ENCODE data around the gene SPTLC3. TPM values are rescaled to one million over a fixed set of nuclear protein-coding genes. Genes with fewer than 3 reads are reported as not detected.

SPTLC3 gene
- total and polyA plus RNA-seq, 2 of the 13 experiments (the other 11 are each of a cell fraction or from before 2014, with no cell fraction given): 20.5 to 95.6 TPM

- no peak for ATAC-seq
- H3K27ac ChIP-seq (ENCODE audit: extremely low read length, insufficient read depth, low read length): no peak overlapping the region
- in situ Hi-C loops (cut with HindIII; ENCODE audit: extremely low pct_ligation_motif_present, low pct_unique_long_range_greater_than_20kb) (no loop called here), intact Hi-C loops (cut with micrococcal nuclease; ENCODE audit: unreplicated experiment) (no loop called here)
- no peak overlapping the region for H3K4me2 ChIP-seq (ENCODE audit: low read depth, low read length)
- no peaks in the 10 kb centered on the region for H3K9me3 ChIP-seq (ENCODE audit: low read length)
- H3K9ac ChIP-seq (ENCODE audit: insufficient read depth, low read depth, low read length): no peak overlapping the region
- no peaks in the 10 kb centered on the region for H3K27me3 ChIP-seq (ENCODE audit: control insufficient read depth in 1 of 2, insufficient read depth in 2 of 2, low read length in 2 of 2)
- no peak for TF ChIP-seq ETS1 (CRISPR knock-in tag; IDR thresholded peaks at IDR 0.05)
- TF ChIP-seq SNAI1 (CRISPR knock-in tag; IDR thresholded peaks at IDR 0.05; ENCODE audit: borderline replicate concordance): no peak
- no peak for TF ChIP-seq ZNF644 (CRISPR knock-in tag; IDR thresholded peaks at IDR 0.05; ENCODE audit: low read depth)
- no peak for TF ChIP-seq FOSL1 (CRISPR knock-in tag; IDR thresholded peaks at IDR 0.05; ENCODE audit: borderline replicate concordance)
- no peak for TF ChIP-seq ZNF576 (CRISPR knock-in tag; IDR thresholded peaks at IDR 0.05)
- TF ChIP-seq ZNF766 (CRISPR knock-in tag; IDR thresholded peaks at IDR 0.05; ENCODE audit: borderline replicate concordance): no peak
- TF ChIP-seq TBP (CRISPR knock-in tag; IDR thresholded peaks at IDR 0.05): no peak
- TF ChIP-seq RELA (CRISPR knock-in tag; IDR thresholded peaks at IDR 0.05): no peak
- no peak for TF ChIP-seq YEATS2 (CRISPR knock-in tag; IDR thresholded peaks at IDR 0.05; ENCODE audit: borderline replicate concordance)
- TF ChIP-seq DR1 (CRISPR knock-in tag; IDR thresholded peaks at IDR 0.05): no peak
- TF ChIP-seq ZNF124 (CRISPR knock-in tag; IDR thresholded peaks at IDR 0.05): no peak
- no peak for TF ChIP-seq SRY (CRISPR knock-in tag; IDR thresholded peaks at IDR 0.05)
- no peak for TF ChIP-seq ZNF331 (CRISPR knock-in tag; IDR thresholded peaks at IDR 0.05)
- no peak for TF ChIP-seq YEATS4 (CRISPR knock-in tag; IDR thresholded peaks at IDR 0.05; ENCODE audit: borderline replicate concordance)
- TF ChIP-seq LCORL (IDR thresholded peaks at IDR 0.05): no peak
- TF ChIP-seq LCORL (CRISPR knock-in tag; IDR thresholded peaks at IDR 0.05): no peak
- no peak for TF ChIP-seq ZNF570 (CRISPR knock-in tag; IDR thresholded peaks at IDR 0.05; ENCODE audit: borderline replicate concordance)
- no peak for TF ChIP-seq ZNF329 (CRISPR knock-in tag; IDR thresholded peaks at IDR 0.05; ENCODE audit: low read depth)
- TF ChIP-seq ZNF609 (CRISPR knock-in tag; IDR thresholded peaks at IDR 0.05; ENCODE audit: borderline replicate concordance): no peak
- TF ChIP-seq RBFOX2 (IDR thresholded peaks at IDR 0.05; ENCODE audit: low read depth, low read length): no peak
- H3K79me2 ChIP-seq (ENCODE audit: insufficient read depth, low read length): no peaks in the 10 kb centered on the region
- no peak for FAIRE-seq
- POLR2A ChIA-PET: no interaction called here
- no peaks in the 10 kb centered on the region for H4K20me1 ChIP-seq (ENCODE audit: insufficient read depth, low read length)
- BruUV-seq (replicated peaks): no TSS peak
- H3K4me3 ChIP-seq (replicated peaks in 1 of 3; ENCODE audit: insufficient read depth in 1 of 3, low read depth in 2 of 3, low read length in 3 of 3): no peak overlapping the region
- CTCF ChIA-PET (ENCODE audit: low intra/inter-chr PET ratio, low total read pairs): no interaction called here
- H3K36me3 ChIP-seq (replicated peaks in 1 of 2; ENCODE audit: control insufficient read depth in 1 of 2, insufficient read depth in 2 of 2, low read length in 2 of 2): peaks cover 4 to 21% of the 10 kb centered on the region in 2 experiments; a peak in 4 of 5 replicates
- DNase-seq (ENCODE audit: low spot score): no peak
- peaks cover 36% of the 10 kb centered on the region for H3K4me1 ChIP-seq (ENCODE audit: insufficient read depth, low read length)
- H2AFZ ChIP-seq (ENCODE audit: low read length): no peak overlapping the region
Measured at GRCh38 chr20:13082378-13082777, 73.6 kb downstream of the SPTLC3 start.
